Kidney epithelial cell (primary cell): Measurements from ENCODE around the gene CHST12. TPM values are rescaled to one million over a fixed set of nuclear protein-coding genes. Genes with fewer than 3 reads are reported as not detected.

Experiments used
- DNase-seq: peaks from one replicate; pipeline ENCODE4 v3.0.0-alpha.2; 2010; ENCODE audit warnings: low read depth
- H3K27me3 ChIP-seq: 2 replicates; pipeline ENCODE4 v1.6.0; 2011; ENCODE audit warnings: low read length; ENCODE audit not compliant: control insufficient read depth, insufficient read depth
- H3K36me3 ChIP-seq: 2 replicates; pipeline ENCODE4 v1.5.1; 2011; ENCODE audit warnings: low read length; ENCODE audit not compliant: control insufficient read depth, insufficient read depth
- H3K4me3 ChIP-seq: 2 replicates; pipeline ENCODE4 v1.5.1; 2011; ENCODE audit warnings: low read depth, mild to moderate bottlenecking, control low read depth, low read length
- total RNA-seq: library from RNA; depleted of rRNA; stranded (reverse); fragments of >200 nt; gene quantifications from 2 replicates; pipeline ENCODE4 v1.2.3, GENCODE V29; 2015
- TF ChIP-seq, protein P1 (sequence below): IDR thresholded peaks from 2 replicates; pipeline ENCODE4 v1.5.1; 2011; ENCODE audit warnings: mild to moderate bottlenecking, moderate library complexity, low read length, control low read depth, inconsistent platforms; ENCODE audit not compliant: insufficient read depth, poor library complexity, severe bottlenecking

Gene CHST12
- total RNA-seq, 1 donor from 2014 or later = 11.6 TPM

DNA sequence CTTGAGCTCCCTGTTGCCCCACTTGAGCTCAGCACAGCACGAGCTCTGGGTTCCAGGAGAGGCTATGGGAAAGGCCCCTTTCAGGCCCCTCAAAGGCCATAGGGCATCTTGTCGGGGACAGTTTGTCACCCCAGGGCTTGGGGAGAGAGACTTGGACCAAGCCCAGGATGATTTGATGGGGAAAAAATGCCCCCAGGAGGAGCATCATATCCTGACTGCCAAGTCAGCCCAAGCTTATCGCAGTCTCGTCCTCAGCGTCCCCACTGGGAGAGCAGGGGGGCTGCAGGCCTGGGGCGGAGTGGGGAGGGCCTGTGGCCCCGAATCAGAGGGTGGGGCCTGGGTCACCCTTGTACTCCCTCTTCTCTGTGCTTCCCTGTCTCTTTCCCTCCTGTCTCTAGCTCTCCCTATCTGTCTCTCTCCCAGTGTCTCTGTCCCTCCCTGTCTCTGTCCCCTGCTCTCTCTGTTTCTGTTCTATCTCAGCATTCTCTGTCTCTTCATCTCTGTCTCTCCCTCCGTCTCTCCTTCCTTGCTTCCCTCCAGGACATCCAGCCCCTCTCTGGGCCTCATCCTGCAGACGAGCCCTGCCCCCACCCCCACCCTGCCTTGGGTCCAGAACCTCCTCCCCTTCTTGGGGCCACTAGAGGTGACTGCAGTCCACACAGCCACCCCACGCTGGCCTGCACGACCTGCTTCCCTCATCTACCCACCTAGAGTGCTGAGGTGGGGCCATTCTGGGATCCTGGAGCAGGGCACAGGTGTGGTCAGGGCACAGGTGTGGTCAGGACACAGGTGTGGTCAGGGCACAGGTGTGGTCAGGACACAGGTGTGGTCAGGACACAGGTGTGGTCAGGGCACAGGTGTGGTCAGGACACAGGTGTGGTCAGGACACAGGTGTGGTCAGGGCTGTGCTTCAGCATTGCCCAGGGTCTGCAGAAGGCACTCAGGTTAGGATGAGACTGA is 90.1 kb downstream of the CHST12 start:
- peaks cover 37% of the 10 kb centered on the region for H3K27me3 ChIP-seq
- DNase-seq = no peak
- TF ChIP-seq, protein P1, sequence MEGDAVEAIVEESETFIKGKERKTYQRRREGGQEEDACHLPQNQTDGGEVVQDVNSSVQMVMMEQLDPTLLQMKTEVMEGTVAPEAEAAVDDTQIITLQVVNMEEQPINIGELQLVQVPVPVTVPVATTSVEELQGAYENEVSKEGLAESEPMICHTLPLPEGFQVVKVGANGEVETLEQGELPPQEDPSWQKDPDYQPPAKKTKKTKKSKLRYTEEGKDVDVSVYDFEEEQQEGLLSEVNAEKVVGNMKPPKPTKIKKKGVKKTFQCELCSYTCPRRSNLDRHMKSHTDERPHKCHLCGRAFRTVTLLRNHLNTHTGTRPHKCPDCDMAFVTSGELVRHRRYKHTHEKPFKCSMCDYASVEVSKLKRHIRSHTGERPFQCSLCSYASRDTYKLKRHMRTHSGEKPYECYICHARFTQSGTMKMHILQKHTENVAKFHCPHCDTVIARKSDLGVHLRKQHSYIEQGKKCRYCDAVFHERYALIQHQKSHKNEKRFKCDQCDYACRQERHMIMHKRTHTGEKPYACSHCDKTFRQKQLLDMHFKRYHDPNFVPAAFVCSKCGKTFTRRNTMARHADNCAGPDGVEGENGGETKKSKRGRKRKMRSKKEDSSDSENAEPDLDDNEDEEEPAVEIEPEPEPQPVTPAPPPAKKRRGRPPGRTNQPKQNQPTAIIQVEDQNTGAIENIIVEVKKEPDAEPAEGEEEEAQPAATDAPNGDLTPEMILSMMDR = no peak

DNA sequence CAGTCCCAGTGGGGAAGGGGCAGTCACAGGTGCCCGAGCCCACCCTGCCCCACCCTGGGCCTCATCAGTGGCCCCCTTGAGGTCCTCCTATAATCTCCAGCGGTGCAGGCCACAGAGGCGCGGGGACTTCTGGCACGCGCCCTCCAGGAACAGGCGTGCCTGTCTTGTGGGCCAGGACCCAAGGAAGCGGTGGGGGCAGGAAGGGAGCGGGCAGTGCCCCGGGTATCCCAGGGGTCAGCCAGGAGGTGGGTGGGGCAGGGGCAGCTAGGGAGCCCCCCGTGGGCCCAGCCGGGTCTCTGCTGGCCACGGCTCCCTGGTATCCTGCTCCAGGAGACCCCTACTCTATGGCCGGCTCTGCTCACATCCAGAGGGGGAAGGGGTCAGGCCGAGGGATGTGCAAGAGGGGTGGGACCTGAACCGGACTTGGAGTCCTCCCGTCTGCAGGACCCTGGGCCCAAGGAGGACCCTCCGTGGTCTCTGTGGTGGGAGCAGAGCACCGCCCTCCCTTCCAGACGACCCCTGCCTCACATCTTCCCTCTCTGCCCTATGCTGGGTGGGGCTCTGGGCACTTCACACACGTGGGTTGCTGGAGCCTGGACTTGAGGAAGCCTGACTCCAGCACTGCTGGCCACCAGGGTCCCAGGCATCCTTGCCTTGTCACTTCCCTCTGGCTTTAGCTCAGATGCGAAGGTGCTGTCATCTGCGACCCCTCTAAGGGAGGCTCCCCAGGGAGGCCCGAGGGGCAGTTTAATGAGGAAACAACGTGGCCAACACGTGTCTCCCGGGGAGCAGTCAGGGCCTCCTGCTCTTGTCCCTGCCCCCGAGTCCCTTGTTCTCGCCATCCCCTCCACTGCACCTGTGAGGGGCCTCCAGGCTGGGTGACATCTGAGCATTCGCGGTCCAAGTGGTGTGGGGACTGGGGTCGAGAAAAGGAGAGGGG is 91.0 kb downstream of the CHST12 start:
- TF ChIP-seq, protein P1 = no peak

More for the DNA sequence above, 90.1 kb downstream of the CHST12 start:
- Histone ChIP-seq H3K36me3 (no peaks in the 10 kb centered on the region), H3K4me3 (no peak overlapping the region)

DNA sequence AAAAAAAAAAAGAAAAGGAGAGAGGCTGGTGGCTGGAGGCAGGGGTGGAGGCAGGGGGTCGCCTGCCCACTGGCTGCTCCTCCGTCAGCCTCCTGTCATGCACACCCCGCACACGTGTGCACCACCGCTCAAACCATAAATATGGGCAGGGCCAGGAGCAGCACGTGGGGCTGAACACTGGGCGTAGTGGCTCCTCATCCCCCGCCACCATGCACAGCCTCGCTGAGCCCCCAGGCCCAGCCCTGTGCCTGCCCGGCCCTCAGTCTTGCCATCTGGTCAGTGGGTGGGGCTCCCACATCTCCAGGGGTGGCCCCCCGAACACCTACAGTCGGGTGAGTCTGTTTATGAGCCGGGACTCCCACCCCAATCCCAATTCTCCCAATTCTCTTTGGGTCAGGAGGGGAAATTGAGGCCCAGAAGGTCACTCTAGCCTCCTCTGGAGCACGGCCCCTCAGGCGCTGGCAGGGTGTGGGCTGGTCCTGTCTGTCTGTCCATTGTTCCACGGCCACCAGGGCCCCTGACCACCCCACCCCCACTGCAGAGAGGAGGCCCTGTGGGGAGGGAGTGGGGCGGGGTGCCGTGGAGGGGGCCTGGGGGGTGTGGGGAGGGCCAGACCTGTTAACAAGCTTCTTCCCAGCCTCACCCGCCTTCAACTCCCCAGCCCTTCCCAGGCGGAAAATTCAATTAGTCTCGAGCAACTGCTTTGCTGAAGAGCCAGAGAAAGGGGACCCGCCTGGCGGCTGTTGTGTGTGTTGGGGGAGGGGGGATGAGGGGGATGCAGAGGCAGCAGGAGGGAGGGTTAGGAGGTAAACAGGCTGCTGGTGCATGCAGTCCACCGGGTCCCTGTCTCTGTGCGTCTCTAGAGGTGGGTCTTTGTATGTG is 92.2 kb downstream of the CHST12 start:
- peaks cover 40% of the 10 kb centered on the region for H3K27me3 ChIP-seq
- H3K36me3 ChIP-seq = no peaks in the 10 kb centered on the region
- H3K4me3 ChIP-seq = no peak overlapping the region
- DNase-seq = no peak
- TF ChIP-seq, protein P1 = no peak

More for the DNA sequence above, 91.0 kb downstream of the CHST12 start:
- H3K36me3 ChIP-seq = no peaks in the 10 kb centered on the region
- peaks cover 40% of the 10 kb centered on the region for H3K27me3 ChIP-seq
- DNase-seq = no peak
- no peak overlapping the region for H3K4me3 ChIP-seq

DNA sequence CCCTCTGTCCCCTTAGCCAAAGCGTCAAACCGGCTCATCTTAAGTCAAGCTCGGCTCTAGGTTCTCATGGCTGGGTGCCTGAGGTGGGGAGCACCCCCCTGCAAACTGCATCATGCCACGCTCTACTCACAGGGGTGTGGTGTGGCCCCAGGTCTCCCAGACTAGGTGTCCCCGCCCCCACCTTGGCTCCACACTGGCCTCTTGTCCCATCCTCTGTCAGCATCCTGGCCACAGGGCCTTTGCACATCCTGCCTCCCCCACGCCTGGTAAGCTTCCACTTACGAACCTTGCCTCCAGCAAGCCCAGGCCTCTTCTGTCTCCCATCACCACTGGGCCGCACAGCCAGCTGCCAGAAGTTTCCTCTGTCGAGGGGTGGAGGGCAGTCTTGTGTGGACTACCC is 93.0 kb downstream of the CHST12 start:
- DNase-seq = no peak
- Histone ChIP-seq H3K36me3 (no peaks in the 10 kb centered on the region), H3K27me3 (peaks cover 40% of the 10 kb centered on the region), H3K4me3 (no peak overlapping the region)
- TF ChIP-seq, protein P1 = no peak

DNA sequence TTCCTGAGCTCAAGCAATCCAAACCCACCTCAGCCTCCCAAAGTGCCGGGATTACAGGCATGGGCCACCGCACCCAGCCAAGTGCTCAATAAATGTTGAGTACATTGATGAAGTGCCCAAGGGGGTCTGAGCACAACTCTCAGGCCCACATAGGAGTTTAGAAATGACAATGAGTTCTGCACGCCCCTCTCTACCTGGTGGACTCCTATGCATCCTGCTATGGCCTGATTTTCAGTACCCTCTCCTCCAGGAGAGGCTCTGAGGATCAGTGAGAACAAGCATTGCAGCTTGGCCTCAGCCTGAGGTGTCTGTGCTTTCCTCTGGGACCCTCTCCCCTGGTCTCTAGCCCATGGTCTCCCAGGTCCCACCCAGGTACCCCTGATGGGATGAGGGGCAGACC is 93.7 kb downstream of the CHST12 start:
- TF ChIP-seq, protein P1 = no peak
- H3K4me3 ChIP-seq = no peak overlapping the region
- no peak for DNase-seq
- H3K36me3 ChIP-seq = no peaks in the 10 kb centered on the region
- peaks cover 40% of the 10 kb centered on the region for H3K27me3 ChIP-seq
